HEK293 (cell line): ENCODE results near the gene ARHGAP42.

ENCODE experiments used
- CTCF ChIA-PET: fragments of 350-600 bp; formaldehyde crosslinking; extraction: SDS; loops from one replicate; lab custom pipeline; 2021; ENCODE audit warnings: antibody characterized with exemption; lab: Yijun Ruan, JAX
- POLR2A ChIA-PET: fragments of 300-600 bp; formaldehyde crosslinking; extraction: SDS; loops from one replicate; lab custom pipeline; 2020; ENCODE audit warnings: antibody characterized with exemption, inconsistent platforms; lab: Yijun Ruan, JAX
- H3K27ac ChIP-seq: fragments of 200-500 bp; sonication (Bioruptor generic); 2 replicates; pipeline ENCODE4 v1.5.1; 2014; ENCODE audit warnings: low read depth, low read length, control low read depth, inconsistent platforms; ENCODE audit errors: extremely low read depth
- H3K36me3 ChIP-seq, 2 experiments: fragments of 200-500 bp in 1 of 2; sonication (Bioruptor generic) in 1 of 2; 1 replicate in 1 of 2; 2 replicates in 1 of 2; pipeline ENCODE4 v1.5.1; 2014 to 2017; ENCODE audit warnings: inconsistent platforms in 2 of 2, low read length in 2 of 2; ENCODE audit not compliant: control insufficient read depth in 2 of 2, insufficient read depth in 1 of 2
- H3K4me1 ChIP-seq: fragments of 200-500 bp; sonication (Bioruptor generic); 2 replicates; pipeline ENCODE4 v1.5.1; 2014; ENCODE audit warnings: mild to moderate bottlenecking, low read length, inconsistent platforms; ENCODE audit not compliant: control insufficient read depth, insufficient read depth
- H3K4me3 ChIP-seq: 2 replicates; pipeline ENCODE4 v1.5.1; 2011; ENCODE audit warnings: low read depth, mild to moderate bottlenecking, control low read depth, low read length, moderate library complexity
- H3K9me3 ChIP-seq: fragments of 200-500 bp; sonication (Bioruptor generic); 2 replicates; pipeline ENCODE4 v1.5.1; 2014; ENCODE audit warnings: low read depth, low read length, inconsistent platforms; ENCODE audit not compliant: control insufficient read depth, insufficient read depth
- ELK4 ChIP-seq: IDR thresholded peaks from 2 replicates; pipeline ENCODE4 v1.6.1; 2011; ENCODE audit warnings: mild to moderate bottlenecking, low read depth, low read length, borderline replicate concordance
- GLI2 ChIP-seq: fragments of 450-650 bp; formaldehyde crosslinking; IDR thresholded peaks from 2 replicates; pipeline ENCODE4; 2017; ENCODE audit warnings: missing biosample characterization, missing genetic modification characterization, low read depth, borderline replicate concordance
- HOXA7 ChIP-seq: sonication (generic); formaldehyde crosslinking; IDR thresholded peaks from 2 replicates; pipeline ENCODE4 v1.8.1; 2022; ENCODE audit warnings: missing genetic modification reagents, borderline replicate concordance
- HOXD13 ChIP-seq: sonication (generic); formaldehyde crosslinking; IDR thresholded peaks from 2 replicates; pipeline ENCODE4 v1.8.0; 2022; ENCODE audit warnings: missing genetic modification reagents, borderline replicate concordance
- KLF17 ChIP-seq: fragments of 450-650 bp; formaldehyde crosslinking; IDR thresholded peaks from 2 replicates; pipeline ENCODE4 v1.5.1; 2016; ENCODE audit warnings: missing biosample characterization, missing genetic modification characterization
- PRDM1 ChIP-seq: fragments of 450-650 bp; formaldehyde crosslinking; IDR thresholded peaks from 2 replicates; pipeline ENCODE4; 2016; ENCODE audit warnings: missing biosample characterization, missing genetic modification characterization
- PRDM4 ChIP-seq: fragments of 450-650 bp; formaldehyde crosslinking; IDR thresholded peaks from 2 replicates; pipeline ENCODE4 v1.5.1; 2017; ENCODE audit warnings: missing biosample characterization, missing genetic modification characterization
- SETDB1 ChIP-seq: IDR thresholded peaks from one replicate; pipeline ENCODE4 v1.6.1; 2017; ENCODE audit warnings: mild to moderate bottlenecking, low read length, moderate library complexity, mixed read lengths; ENCODE audit not compliant: insufficient read length
- SP2 ChIP-seq: fragments of 450-650 bp; formaldehyde crosslinking; IDR thresholded peaks from 2 replicates; pipeline ENCODE4 v1.5.1; 2016; ENCODE audit warnings: missing biosample characterization, missing genetic modification characterization
- ZBTB17 ChIP-seq: fragments of 450-650 bp; formaldehyde crosslinking; IDR thresholded peaks from 2 replicates; pipeline ENCODE4 v1.5.1; 2016; ENCODE audit warnings: missing biosample characterization, missing genetic modification characterization
- ZNF114 ChIP-seq: fragments of 450-650 bp; formaldehyde crosslinking; IDR thresholded peaks from 2 replicates; pipeline ENCODE4 v1.5.0; 2017; ENCODE audit warnings: missing biosample characterization, missing genetic modification characterization
- ZNF140 ChIP-seq: fragments of 450-650 bp; formaldehyde crosslinking; IDR thresholded peaks from 2 replicates; pipeline ENCODE4 v1.5.1; 2016; ENCODE audit warnings: missing biosample characterization, missing genetic modification characterization
- ZNF157 ChIP-seq: fragments of 450-650 bp; formaldehyde crosslinking; IDR thresholded peaks from 2 replicates; pipeline ENCODE4 v1.5.1; 2016; ENCODE audit warnings: missing biosample characterization, missing genetic modification characterization
- ZNF169 ChIP-seq: fragments of 450-650 bp; formaldehyde crosslinking; IDR thresholded peaks from 2 replicates; pipeline ENCODE4 v1.5.1; 2016; ENCODE audit warnings: missing biosample characterization, missing genetic modification characterization
- ZNF2 ChIP-seq: fragments of 450-650 bp; formaldehyde crosslinking; IDR thresholded peaks from 2 replicates; pipeline ENCODE4 v1.5.1; 2016; ENCODE audit warnings: missing biosample characterization, missing genetic modification characterization
- ZNF211 ChIP-seq: fragments of 450-650 bp; formaldehyde crosslinking; IDR thresholded peaks from 2 replicates; pipeline ENCODE4 v1.5.1; 2016; ENCODE audit warnings: low read depth, missing biosample characterization, missing genetic modification characterization
- ZNF221 ChIP-seq: fragments of 450-650 bp; formaldehyde crosslinking; IDR thresholded peaks from 2 replicates; pipeline ENCODE4 v1.5.1; 2017; ENCODE audit warnings: missing biosample characterization, missing genetic modification characterization, borderline replicate concordance
- ZNF248 ChIP-seq: fragments of 450-650 bp; formaldehyde crosslinking; IDR thresholded peaks from 2 replicates; pipeline ENCODE4 v1.5.1; 2017; ENCODE audit warnings: missing biosample characterization, missing genetic modification characterization
- ZNF274 ChIP-seq, 2 experiments: fragments of 200-500 bp in 1 of 2; fragments of 450-650 bp in 1 of 2; sonication (Bioruptor generic) in 1 of 2; formaldehyde crosslinking in 1 of 2; IDR thresholded peaks; 2 replicates each; pipeline versions ENCODE4 v1.5.1 to v1.6.1; 2014 to 2016; ENCODE audit warnings: borderline replicate concordance in 1 of 2, inconsistent platforms in 1 of 2, low read length in 1 of 2, missing biosample characterization in 1 of 2, missing genetic modification characterization in 1 of 2
- ZNF311 ChIP-seq: fragments of 450-650 bp; formaldehyde crosslinking; IDR thresholded peaks from 2 replicates; pipeline ENCODE4 v1.5.1; 2017; ENCODE audit warnings: missing biosample characterization, missing genetic modification characterization, borderline replicate concordance
- ZNF335 ChIP-seq: fragments of 450-650 bp; formaldehyde crosslinking; conservative IDR thresholded peaks from 2 replicates; pipeline ENCODE4 v1.5.1; 2016; ENCODE audit warnings: missing biosample characterization, missing genetic modification characterization
- ZNF354C ChIP-seq: fragments of 450-650 bp; formaldehyde crosslinking; IDR thresholded peaks from 2 replicates; pipeline ENCODE4 v1.5.1; 2016; ENCODE audit warnings: missing biosample characterization, missing genetic modification characterization, low read depth, borderline replicate concordance
- ZNF426 ChIP-seq: fragments of 450-650 bp; formaldehyde crosslinking; IDR thresholded peaks from 2 replicates; pipeline ENCODE4 v1.5.1; 2017; ENCODE audit warnings: missing biosample characterization, missing genetic modification characterization, mild to moderate bottlenecking, inconsistent platforms, moderate library complexity
- ZNF433 ChIP-seq: fragments of 450-650 bp; formaldehyde crosslinking; IDR thresholded peaks from 2 replicates; pipeline ENCODE4 v1.5.1; 2016; ENCODE audit warnings: missing biosample characterization, missing genetic modification characterization, low read depth
- ZNF488 ChIP-seq: fragments of 450-650 bp; formaldehyde crosslinking; IDR thresholded peaks from 2 replicates; pipeline ENCODE4 v1.5.1; 2016; ENCODE audit warnings: missing biosample characterization, missing genetic modification characterization
- ZNF530 ChIP-seq: fragments of 450-650 bp; formaldehyde crosslinking; IDR thresholded peaks from 2 replicates; pipeline ENCODE4 v1.5.1; 2016; ENCODE audit warnings: low read depth, missing biosample characterization, missing genetic modification characterization
- ZNF548 ChIP-seq: fragments of 450-650 bp; formaldehyde crosslinking; IDR thresholded peaks from 2 replicates; pipeline ENCODE4 v1.5.1; 2016; ENCODE audit warnings: missing biosample characterization, missing genetic modification characterization
- ZNF621 ChIP-seq: fragments of 450-650 bp; formaldehyde crosslinking; IDR thresholded peaks from 2 replicates; pipeline ENCODE4 v1.5.1; 2017; ENCODE audit warnings: missing biosample characterization, missing genetic modification characterization
- ZNF623 ChIP-seq: fragments of 450-650 bp; formaldehyde crosslinking; IDR thresholded peaks from 2 replicates; pipeline ENCODE4 v1.5.1; 2016; ENCODE audit warnings: missing biosample characterization, missing genetic modification characterization
- ZNF624 ChIP-seq: fragments of 450-650 bp; formaldehyde crosslinking; IDR thresholded peaks from 2 replicates; pipeline ENCODE4 v1.5.1; 2017; ENCODE audit warnings: missing biosample characterization, missing genetic modification characterization
- ZNF626 ChIP-seq: fragments of 450-650 bp; sonication (Bioruptor Pico); formaldehyde crosslinking; IDR thresholded peaks from 2 replicates; pipeline ENCODE4 v1.5.1; 2018; ENCODE audit warnings: missing biosample characterization, missing genetic modification characterization, inconsistent platforms
- ZNF658 ChIP-seq: fragments of 450-650 bp; formaldehyde crosslinking; IDR thresholded peaks from 2 replicates; pipeline ENCODE4; 2016; ENCODE audit warnings: missing biosample characterization, missing genetic modification characterization
- ZNF747 ChIP-seq: fragments of 450-650 bp; formaldehyde crosslinking; IDR thresholded peaks from 2 replicates; pipeline ENCODE4 v1.5.1; 2016; ENCODE audit warnings: missing biosample characterization, missing genetic modification characterization

The ARHGAP42 gene

GRCh38 chr11:100994966-100995365, 307.9 kb downstream of the ARHGAP42 start:
- H3K27ac ChIP-seq: no peak overlapping the region
- no peaks in the 10 kb centered on the region for H3K9me3 ChIP-seq
- POLR2A ChIA-PET: no interaction called here
- TF ChIP-seq ZNF626 (tag by site-specific recombination): no peak
- no peak for TF ChIP-seq ZNF157
- no peak for TF ChIP-seq ZNF169 (tag by site-specific recombination)
- no peak for TF ChIP-seq ZNF211
- no peak for TF ChIP-seq ZNF624 (tag by site-specific recombination)
- no peak for TF ChIP-seq ZNF221 (tag by site-specific recombination)
- TF ChIP-seq ZNF658 (tag by site-specific recombination): no peak
- TF ChIP-seq ZNF621: no peak
- TF ChIP-seq ZNF274 (IDR thresholded peaks at IDR 0.05; ENCODE audit: low read length): no peak
- no peak for TF ChIP-seq ZNF274 (tag by site-specific recombination; IDR thresholded peaks at IDR 0.05; ENCODE audit: borderline replicate concordance)
- TF ChIP-seq ZNF530 (tag by site-specific recombination): no peak
- no peak for TF ChIP-seq ZNF140 (tag by site-specific recombination)
- TF ChIP-seq ZNF426 (tag by site-specific recombination): no peak
- TF ChIP-seq ZNF114 (tag by site-specific recombination): no peak
- no peak for TF ChIP-seq GLI2 (tag by site-specific recombination)
- no peak for TF ChIP-seq ZNF623 (tag by site-specific recombination)
- TF ChIP-seq SP2 (tag by site-specific recombination): no peak
- no peak for TF ChIP-seq ZNF548 (tag by site-specific recombination)
- no peak for TF ChIP-seq ZNF488 (tag by site-specific recombination)
- no peak for TF ChIP-seq PRDM4 (tag by site-specific recombination)
- TF ChIP-seq ZNF747: no peak
- no peaks in the 10 kb centered on the region for H3K4me1 ChIP-seq
- CTCF ChIA-PET: no interaction called here
- no peaks in the 10 kb centered on the region for H3K36me3 ChIP-seq
- no peak overlapping the region for H3K4me3 ChIP-seq

GRCh38 chr11:100999756-101000155, 312.7 kb downstream of the ARHGAP42 start:
- Histone ChIP-seq H3K4me3 (no peak overlapping the region), H3K9me3 (no peaks in the 10 kb centered on the region), H3K27ac (no peak overlapping the region), H3K4me1 (no peaks in the 10 kb centered on the region), H3K36me3 (no peaks in the 10 kb centered on the region)
- ChIA-PET POLR2A (no interaction called here), CTCF (no interaction called here)
- TF ChIP-seq ELK4 (no peak), HOXD13 (no peak), ZNF248 (tag by site-specific recombination) (no peak), HOXA7 (CRISPR knock-in tag) (no peak), SETDB1 (no peak), ZBTB17 (tag by site-specific recombination) (no peak), ZNF354C (tag by site-specific recombination) (no peak), PRDM1 (no peak), ZNF433 (tag by site-specific recombination) (no peak), ZNF311 (no peak), ZNF488 (tag by site-specific recombination) (no peak), KLF17 (no peak), ZNF335 (tag by site-specific recombination) (no peak), ZNF2 (no peak)
